ENCODE measurements around the gene FTO.

The FTO gene

DNA sequence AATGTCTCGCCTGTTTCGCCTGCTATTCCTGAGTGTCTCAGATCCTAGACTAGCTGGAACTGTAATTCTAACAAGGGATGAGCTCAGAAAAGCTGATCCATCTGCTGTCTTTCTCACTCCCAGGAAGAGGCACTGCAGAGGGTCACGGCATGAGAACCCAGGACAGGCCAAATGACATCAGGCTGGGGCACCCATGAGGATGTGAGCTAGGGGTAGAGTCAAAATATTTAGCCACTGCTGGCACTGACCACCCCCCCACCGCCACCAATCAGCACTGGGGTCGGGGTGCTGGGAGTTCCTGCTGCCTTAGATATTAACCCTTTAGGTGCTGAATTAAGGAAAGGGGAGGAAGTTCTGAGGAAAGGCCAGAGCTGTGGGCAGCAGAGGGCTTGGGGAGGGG lies 470.2 kb downstream of the FTO start:
- H3K4me3 ChIP-seq (ENCODE audit: control insufficient read depth, low read depth, low read length): no peak overlapping the region
- no peak for DNase-seq (ENCODE audit: low read depth)
- no peak for TF ChIP-seq CTCF (IDR thresholded peaks at IDR 0.05; ENCODE audit: control insufficient read depth, insufficient read depth, low read depth, low read length, missing control alignments)

DNA sequence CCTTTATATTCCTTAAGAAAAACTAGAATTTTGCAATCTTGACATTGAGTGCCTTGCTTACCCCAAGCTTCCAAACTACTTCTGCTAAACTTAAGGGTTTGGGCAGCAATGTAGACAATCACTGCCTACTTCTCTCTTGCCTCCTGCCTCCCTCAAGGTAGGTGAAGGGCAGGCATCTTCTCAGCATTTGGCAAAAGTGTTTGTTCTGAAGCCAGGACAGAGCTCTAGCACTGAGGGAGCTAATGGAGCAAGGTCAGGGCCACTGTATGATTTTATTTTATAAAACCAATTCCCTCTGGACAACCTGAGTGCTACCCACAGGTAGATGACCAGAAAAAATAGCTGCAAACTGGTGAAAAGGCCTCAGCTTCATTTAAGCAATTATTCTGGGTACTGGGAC lies 470.8 kb downstream of the FTO start:
- no peak for DNase-seq (ENCODE audit: low read depth)
- no peak for TF ChIP-seq CTCF (IDR thresholded peaks at IDR 0.05; ENCODE audit: control insufficient read depth, insufficient read depth, low read depth, low read length, missing control alignments)
- H3K4me3 ChIP-seq (ENCODE audit: control insufficient read depth, low read depth, low read length): no peak overlapping the region

DNA sequence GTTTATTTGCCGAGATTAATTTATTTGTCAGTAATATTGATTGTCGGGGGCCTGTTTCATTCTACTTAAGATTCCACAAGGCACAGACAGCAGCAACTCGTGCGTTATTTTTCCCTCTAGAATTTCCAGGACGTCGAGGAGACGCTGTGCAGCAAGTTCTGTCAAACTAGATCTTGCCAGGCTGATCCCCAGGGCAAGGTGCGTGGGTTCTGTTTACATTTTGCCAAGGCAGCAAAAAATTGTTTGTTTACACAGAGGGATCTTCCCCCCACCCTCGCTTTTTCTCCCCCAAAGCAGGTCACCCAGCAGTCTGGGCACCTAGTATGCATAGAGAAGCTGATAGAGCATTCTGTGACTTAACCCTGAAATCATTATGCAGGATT lies 471.2 kb downstream of the FTO start:
- DNase-seq (ENCODE audit: low read depth): no peak
- no peak overlapping the region for H3K4me3 ChIP-seq (ENCODE audit: control insufficient read depth, low read depth, low read length)
- TF ChIP-seq CTCF (IDR thresholded peaks at IDR 0.05; ENCODE audit: control insufficient read depth, insufficient read depth, low read depth, low read length, missing control alignments): no peak

DNA sequence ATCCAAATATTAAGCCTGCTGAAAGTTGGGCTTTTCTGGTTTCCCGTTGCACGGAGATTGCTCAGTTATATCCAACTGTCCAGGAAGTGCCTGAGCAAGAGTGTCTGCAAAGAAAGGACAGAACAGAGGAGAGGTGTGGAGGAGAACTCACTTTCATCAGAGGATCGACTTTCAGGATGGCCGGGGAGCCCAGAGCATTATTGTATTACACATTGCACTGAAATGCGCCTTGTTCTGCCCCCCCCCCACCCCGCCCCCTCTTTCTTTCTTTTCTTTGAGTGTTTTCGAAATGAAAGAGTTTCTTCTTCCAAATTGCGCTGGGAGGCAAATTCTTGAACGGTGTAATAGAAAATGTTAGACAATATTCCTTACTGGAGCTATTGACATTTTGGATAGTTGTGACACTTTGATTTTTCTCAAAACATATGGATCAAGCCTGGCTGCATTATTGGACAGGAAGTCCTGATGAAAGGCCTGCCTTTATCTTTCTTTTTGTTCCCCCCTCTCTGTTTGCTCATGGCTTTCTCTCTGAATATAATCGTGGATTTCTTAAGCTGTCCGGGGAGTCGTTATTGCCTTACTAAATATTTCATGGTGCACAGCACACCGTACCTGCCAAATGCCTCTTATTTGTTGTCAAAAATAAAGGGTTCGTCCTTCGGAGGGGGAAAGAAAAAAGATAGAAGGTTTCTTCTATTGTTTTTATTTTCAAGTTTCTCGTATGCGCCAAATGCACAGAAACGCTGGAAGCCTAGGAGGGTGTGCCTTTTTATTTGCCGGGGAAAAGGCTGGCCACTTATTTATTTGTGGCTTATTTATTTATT lies 471.8 kb downstream of the FTO start:
- H3K4me3 ChIP-seq (ENCODE audit: control insufficient read depth, low read depth, low read length): no peak overlapping the region
- DNase-seq (ENCODE audit: low read depth): no peak

GRCh38 chr16:54176376-54176901 lies 472.5 kb downstream of the FTO start:
- no peak for TF ChIP-seq CTCF (IDR thresholded peaks at IDR 0.05; ENCODE audit: control insufficient read depth, insufficient read depth, low read depth, low read length, missing control alignments)
- DNase-seq (ENCODE audit: low read depth): no peak
- H3K4me3 ChIP-seq (ENCODE audit: control insufficient read depth, low read depth, low read length): no peak overlapping the region

More for the DNA sequence above, 471.8 kb downstream of the FTO start:
- no peak for TF ChIP-seq CTCF (IDR thresholded peaks at IDR 0.05; ENCODE audit: control insufficient read depth, insufficient read depth, low read depth, low read length, missing control alignments)

GRCh38 chr16:54177052-54177861 lies 473.3 kb downstream of the FTO start:
- TF ChIP-seq CTCF (IDR thresholded peaks at IDR 0.05; ENCODE audit: control insufficient read depth, insufficient read depth, low read depth, low read length, missing control alignments): no peak
- no peak for DNase-seq (ENCODE audit: low read depth)
- no peak overlapping the region for H3K4me3 ChIP-seq (ENCODE audit: control insufficient read depth, low read depth, low read length)

Measured in AG09309 (cell line).